GM12865 (cell line): ENCODE results near the gene LASP1NB.

Source experiments
- DNase-seq: peaks from one replicate; pipeline ENCODE4 v3.0.0; 2010; ENCODE audit warnings: low read depth
- H3K4me3 ChIP-seq: 2 replicates; pipeline ENCODE4 v1.5.1; 2011; ENCODE audit warnings: mild to moderate bottlenecking, low read depth, low read length, control low read depth
- TF ChIP-seq, protein P1 (sequence below): IDR thresholded peaks from 2 replicates; pipeline ENCODE4 v1.5.1; 2011; ENCODE audit warnings: low read length, control low read depth, low read depth, inconsistent platforms; ENCODE audit not compliant: insufficient read depth; ENCODE audit errors: missing control alignments

LASP1NB gene

DNA sequence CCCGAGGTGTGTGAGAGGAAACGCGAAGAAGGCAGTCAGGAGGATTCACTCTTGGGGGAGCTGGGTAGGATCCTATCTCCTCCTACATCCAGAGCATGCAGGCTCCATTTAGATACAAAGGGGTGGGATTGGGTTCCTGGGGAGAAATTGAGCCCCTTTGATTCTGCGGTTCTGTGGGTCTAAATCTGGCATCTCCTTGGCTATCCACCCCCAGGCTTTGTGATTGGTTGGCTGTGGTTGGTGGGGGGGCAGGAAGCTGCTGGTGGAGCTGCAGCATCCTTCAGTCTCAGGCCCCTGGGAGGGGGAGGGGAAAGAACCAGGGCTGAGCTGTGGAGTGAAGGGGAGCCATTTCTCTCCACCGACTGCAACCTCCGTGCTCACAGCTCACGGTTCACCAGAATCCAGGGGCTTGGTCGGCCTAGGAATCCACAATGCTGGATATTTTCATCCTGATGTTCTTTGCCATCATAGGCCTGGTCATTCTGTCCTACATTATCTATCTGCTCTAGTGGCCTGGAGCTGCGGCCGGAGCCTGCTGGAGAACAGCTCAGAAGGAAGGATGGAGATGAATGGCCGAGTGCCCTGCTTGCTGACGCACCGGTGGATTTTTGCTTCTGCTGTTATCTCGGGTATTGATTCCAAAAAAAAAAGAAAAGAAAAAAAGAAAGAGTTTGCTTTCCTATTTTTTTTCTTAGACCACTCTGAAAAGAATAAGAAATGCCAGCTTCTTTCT, at the start of gene LASP1NB:
Gene LASP1NB (plus strand): TSS at position 352 of the 733 bp plus-strand sequence.
- no peak for DNase-seq
- TF ChIP-seq, protein P1, sequence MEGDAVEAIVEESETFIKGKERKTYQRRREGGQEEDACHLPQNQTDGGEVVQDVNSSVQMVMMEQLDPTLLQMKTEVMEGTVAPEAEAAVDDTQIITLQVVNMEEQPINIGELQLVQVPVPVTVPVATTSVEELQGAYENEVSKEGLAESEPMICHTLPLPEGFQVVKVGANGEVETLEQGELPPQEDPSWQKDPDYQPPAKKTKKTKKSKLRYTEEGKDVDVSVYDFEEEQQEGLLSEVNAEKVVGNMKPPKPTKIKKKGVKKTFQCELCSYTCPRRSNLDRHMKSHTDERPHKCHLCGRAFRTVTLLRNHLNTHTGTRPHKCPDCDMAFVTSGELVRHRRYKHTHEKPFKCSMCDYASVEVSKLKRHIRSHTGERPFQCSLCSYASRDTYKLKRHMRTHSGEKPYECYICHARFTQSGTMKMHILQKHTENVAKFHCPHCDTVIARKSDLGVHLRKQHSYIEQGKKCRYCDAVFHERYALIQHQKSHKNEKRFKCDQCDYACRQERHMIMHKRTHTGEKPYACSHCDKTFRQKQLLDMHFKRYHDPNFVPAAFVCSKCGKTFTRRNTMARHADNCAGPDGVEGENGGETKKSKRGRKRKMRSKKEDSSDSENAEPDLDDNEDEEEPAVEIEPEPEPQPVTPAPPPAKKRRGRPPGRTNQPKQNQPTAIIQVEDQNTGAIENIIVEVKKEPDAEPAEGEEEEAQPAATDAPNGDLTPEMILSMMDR = no peak
- no peak within 1 kb of the TSS for H3K4me3 ChIP-seq

- no peak overlapping the region for H3K4me3 ChIP-seq
- DNase-seq = peak; percentile 52
Measured at GRCh38 chr17:38877130-38877851, 48.1 kb upstream of the LASP1NB start.

DNA sequence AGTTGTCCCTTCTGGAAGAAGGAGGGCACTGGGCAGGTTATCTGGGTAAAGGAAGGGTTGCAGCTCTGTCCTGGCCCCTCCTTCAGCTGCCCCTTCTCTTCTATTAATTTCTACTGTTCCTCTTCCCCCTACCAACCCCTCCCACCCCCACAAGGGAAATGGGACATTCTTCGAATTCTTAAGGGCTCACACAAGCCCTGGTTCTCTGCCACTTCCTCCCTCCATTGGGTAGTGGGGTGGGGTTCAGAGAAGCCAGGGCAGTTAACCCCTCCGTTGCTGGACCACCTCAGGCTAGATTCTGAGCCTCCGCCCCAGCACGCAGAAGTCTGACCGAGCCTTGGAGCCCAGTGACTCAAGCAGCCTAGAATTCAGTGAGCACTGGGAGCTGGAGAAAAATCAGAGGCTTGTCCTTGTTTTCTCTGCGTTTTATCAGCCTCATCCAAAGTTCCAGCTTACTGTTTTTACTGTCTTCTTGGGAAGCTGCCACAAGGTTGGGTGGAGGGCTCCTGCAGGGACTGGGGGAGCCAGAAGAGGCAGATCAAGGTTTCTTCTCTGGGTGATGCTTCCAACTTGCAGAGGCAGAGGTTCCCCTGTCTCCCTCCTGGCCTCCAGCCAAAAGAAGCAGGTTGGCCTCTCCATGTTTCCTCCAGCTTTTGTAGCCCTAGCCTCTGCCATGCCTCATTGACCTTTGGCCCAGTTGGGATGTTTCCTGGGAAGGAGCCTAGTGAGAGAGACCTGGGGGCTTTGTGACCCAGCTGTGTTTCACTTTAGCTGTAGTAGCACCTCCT, 45.3 kb upstream of the LASP1NB start:
- no peak overlapping the region for H3K4me3 ChIP-seq
- DNase-seq = no peak
- TF ChIP-seq, protein P1 = no peak

More at GRCh38 chr17:38877130-38877851, 48.1 kb upstream of the LASP1NB start:
- TF ChIP-seq, protein P1 = no peak

DNA sequence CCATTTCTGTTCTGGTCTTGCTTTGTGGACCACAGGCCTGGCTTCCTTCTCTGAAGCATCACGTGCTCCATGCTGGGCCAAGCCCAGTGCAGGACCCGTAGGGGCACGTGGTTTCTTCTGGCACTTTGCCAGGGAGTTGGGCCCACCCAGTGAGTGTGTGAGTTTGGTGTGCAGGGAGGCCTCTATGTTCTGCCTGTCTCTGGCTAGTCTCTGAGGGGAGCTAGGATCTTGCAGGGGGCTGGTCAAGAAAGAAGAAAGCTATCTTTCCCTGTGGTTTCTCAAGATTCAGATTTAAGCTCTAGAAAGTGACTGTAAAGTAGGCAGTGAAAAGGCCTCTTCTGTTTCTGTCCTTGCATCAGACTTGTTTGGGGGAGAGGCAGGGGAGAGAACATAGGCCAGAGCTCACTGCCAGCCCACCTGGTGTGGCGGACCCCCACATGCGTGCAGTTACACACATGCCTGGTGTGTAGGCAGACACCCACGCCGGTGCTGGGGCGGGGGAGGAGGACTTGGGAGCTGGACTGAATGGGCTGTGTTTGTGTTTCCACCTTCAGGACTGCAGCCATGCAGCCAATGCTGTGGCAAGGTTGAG, 43.7 kb upstream of the LASP1NB start:
- peak; percentile 23 for DNase-seq
- no peak overlapping the region for H3K4me3 ChIP-seq
- TF ChIP-seq, protein P1 = no peak

- DNase-seq = no peak
- no peak overlapping the region for H3K4me3 ChIP-seq
- TF ChIP-seq, protein P1 = no peak
Measured at GRCh38 chr17:38882870-38883269, 42.5 kb upstream of the LASP1NB start.
